ENCODE results near the gene BPI.

The BPI gene

GRCh38 chr20:38307371-38308046, 3.6 kb downstream of the BPI start:
- Histone ChIP-seq H4K91ac (ENCODE audit: low read depth, low read length) (no peak overlapping the region), H3K14ac (ENCODE audit: low read length) (no peak overlapping the region), H3K4me1 (ENCODE audit: control insufficient read depth in 1 of 2, insufficient read depth in 2 of 2, low read length in 2 of 2) (no peaks in the 10 kb centered on the region), H2BK12ac (ENCODE audit: low read length) (no peak overlapping the region), H2AK5ac (ENCODE audit: low read length) (no peak overlapping the region), H3K79me1 (ENCODE audit: low read length) (no peaks in the 10 kb centered on the region), H3K27ac (ENCODE audit: low read depth, low read length) (no peak overlapping the region), H4K8ac (ENCODE audit: low read depth, low read length) (no peak overlapping the region), H2AFZ (ENCODE audit: insufficient read depth, low read length, poor library complexity) (no peak overlapping the region), H3K9ac (ENCODE audit: low read length) (no peak overlapping the region), H3K36me3 (ENCODE audit: control insufficient read depth in 1 of 2, insufficient read depth in 2 of 2, low read length in 2 of 2) (no peaks in the 10 kb centered on the region), H3K79me2 (ENCODE audit: control insufficient read depth, insufficient read depth, low read length, poor library complexity) (no peaks in the 10 kb centered on the region), H4K12ac (ENCODE audit: low read depth, low read length) (no peak overlapping the region), H3K18ac (ENCODE audit: low read length) (no peak overlapping the region), H3K23ac (ENCODE audit: low read length) (no peak overlapping the region), H3K27me3 (ENCODE audit: insufficient read depth, low read length) (no peaks in the 10 kb centered on the region), H2BK120ac (ENCODE audit: insufficient read depth, low read length, poor library complexity) (no peak overlapping the region), H2BK5ac (ENCODE audit: low read depth, low read length, poor library complexity) (no peak overlapping the region), H3K4ac (ENCODE audit: low read depth, low read length) (no peak overlapping the region), H3K4me3 (ENCODE audit: low read depth, low read length) (no peak overlapping the region), H3K9me3 (ENCODE audit: insufficient read depth, low read depth, low read length) (no peaks in the 10 kb centered on the region), H3K4me2 (ENCODE audit: low read length) (no peak overlapping the region)
- DNase-seq = no peak
- WGBS (ENCODE audit: extremely low coverage, insufficient coverage, insufficient read length) = no CpG with 5 or more reads among the region's 8 CpGs

GRCh38 chr20:38308047-38308438, 4.1 kb downstream of the BPI start:
- H3K14ac ChIP-seq (ENCODE audit: low read length) = no peak overlapping the region
- no peak overlapping the region for H3K18ac ChIP-seq (ENCODE audit: low read length)
- no peak overlapping the region for H2BK120ac ChIP-seq (ENCODE audit: insufficient read depth, low read length, poor library complexity)
- H3K4me3 ChIP-seq (ENCODE audit: low read depth, low read length) = no peak overlapping the region
- H4K91ac ChIP-seq (ENCODE audit: low read depth, low read length) = no peak overlapping the region
- no peaks in the 10 kb centered on the region for H3K79me2 ChIP-seq (ENCODE audit: control insufficient read depth, insufficient read depth, low read length, poor library complexity)
- WGBS (ENCODE audit: extremely low coverage, insufficient coverage, insufficient read length) = no CpG with 5 or more reads among the region's 4 CpGs
- H3K27me3 ChIP-seq (ENCODE audit: insufficient read depth, low read length) = no peaks in the 10 kb centered on the region
- no peak overlapping the region for H4K8ac ChIP-seq (ENCODE audit: low read depth, low read length)
- no peaks in the 10 kb centered on the region for H3K4me1 ChIP-seq (ENCODE audit: control insufficient read depth in 1 of 2, insufficient read depth in 2 of 2, low read length in 2 of 2)
- no peak overlapping the region for H3K9ac ChIP-seq (ENCODE audit: low read length)
- H3K36me3 ChIP-seq (ENCODE audit: control insufficient read depth in 1 of 2, insufficient read depth in 2 of 2, low read length in 2 of 2) = no peaks in the 10 kb centered on the region
- no peak overlapping the region for H2AK5ac ChIP-seq (ENCODE audit: low read length)
- no peaks in the 10 kb centered on the region for H3K79me1 ChIP-seq (ENCODE audit: low read length)
- no peaks in the 10 kb centered on the region for H3K9me3 ChIP-seq (ENCODE audit: insufficient read depth, low read depth, low read length)
- no peak overlapping the region for H3K4me2 ChIP-seq (ENCODE audit: low read length)
- H2BK5ac ChIP-seq (ENCODE audit: low read depth, low read length, poor library complexity) = no peak overlapping the region
- no peak overlapping the region for H3K23ac ChIP-seq (ENCODE audit: low read length)
- H2BK12ac ChIP-seq (ENCODE audit: low read length) = no peak overlapping the region
- no peak overlapping the region for H3K4ac ChIP-seq (ENCODE audit: low read depth, low read length)
- H3K27ac ChIP-seq (ENCODE audit: low read depth, low read length) = no peak overlapping the region
- DNase-seq = no peak
- no peak overlapping the region for H2AFZ ChIP-seq (ENCODE audit: insufficient read depth, low read length, poor library complexity)
- H4K12ac ChIP-seq (ENCODE audit: low read depth, low read length) = no peak overlapping the region

GRCh38 chr20:38308447-38308846, 4.5 kb downstream of the BPI start:
- Histone ChIP-seq H4K8ac (ENCODE audit: low read depth, low read length) (no peak overlapping the region), H3K4me1 (ENCODE audit: control insufficient read depth in 1 of 2, insufficient read depth in 2 of 2, low read length in 2 of 2) (no peaks in the 10 kb centered on the region), H2BK12ac (ENCODE audit: low read length) (no peak overlapping the region), H3K79me2 (ENCODE audit: control insufficient read depth, insufficient read depth, low read length, poor library complexity) (no peaks in the 10 kb centered on the region), H3K4me2 (ENCODE audit: low read length) (no peak overlapping the region), H2BK5ac (ENCODE audit: low read depth, low read length, poor library complexity) (no peak overlapping the region), H4K12ac (ENCODE audit: low read depth, low read length) (no peak overlapping the region), H3K23ac (ENCODE audit: low read length) (no peak overlapping the region), H2AK5ac (ENCODE audit: low read length) (no peak overlapping the region), H3K14ac (ENCODE audit: low read length) (no peak overlapping the region), H3K27ac (ENCODE audit: low read depth, low read length) (no peak overlapping the region), H2AFZ (ENCODE audit: insufficient read depth, low read length, poor library complexity) (no peak overlapping the region), H3K4me3 (ENCODE audit: low read depth, low read length) (no peak overlapping the region), H3K9me3 (ENCODE audit: insufficient read depth, low read depth, low read length) (no peaks in the 10 kb centered on the region), H3K9ac (ENCODE audit: low read length) (no peak overlapping the region), H3K79me1 (ENCODE audit: low read length) (no peaks in the 10 kb centered on the region), H3K4ac (ENCODE audit: low read depth, low read length) (no peak overlapping the region), H3K18ac (ENCODE audit: low read length) (no peak overlapping the region), H3K27me3 (ENCODE audit: insufficient read depth, low read length) (no peaks in the 10 kb centered on the region), H4K91ac (ENCODE audit: low read depth, low read length) (no peak overlapping the region), H3K36me3 (ENCODE audit: control insufficient read depth in 1 of 2, insufficient read depth in 2 of 2, low read length in 2 of 2) (no peaks in the 10 kb centered on the region), H2BK120ac (ENCODE audit: insufficient read depth, low read length, poor library complexity) (no peak overlapping the region)
- no peak for DNase-seq
- no CpG with 5 or more reads among the region's 1 CpG for WGBS (ENCODE audit: extremely low coverage, insufficient coverage, insufficient read length)

- H3K79me1 ChIP-seq (ENCODE audit: low read length) = no peaks in the 10 kb centered on the region
- H3K4me1 ChIP-seq (ENCODE audit: control insufficient read depth in 1 of 2, insufficient read depth in 2 of 2, low read length in 2 of 2) = no peaks in the 10 kb centered on the region
- H3K18ac ChIP-seq (ENCODE audit: low read length) = no peak overlapping the region
- no peak overlapping the region for H3K4me2 ChIP-seq (ENCODE audit: low read length)
- no peak overlapping the region for H4K91ac ChIP-seq (ENCODE audit: low read depth, low read length)
- no peak overlapping the region for H3K27ac ChIP-seq (ENCODE audit: low read depth, low read length)
- H2AFZ ChIP-seq (ENCODE audit: insufficient read depth, low read length, poor library complexity) = no peak overlapping the region
- H2BK12ac ChIP-seq (ENCODE audit: low read length) = no peak overlapping the region
- WGBS (ENCODE audit: extremely low coverage, insufficient coverage, insufficient read length) = no CpG with 5 or more reads among the region's 3 CpGs
- no peak overlapping the region for H3K4ac ChIP-seq (ENCODE audit: low read depth, low read length)
- no peaks in the 10 kb centered on the region for H3K36me3 ChIP-seq (ENCODE audit: control insufficient read depth in 1 of 2, insufficient read depth in 2 of 2, low read length in 2 of 2)
- no peak overlapping the region for H2BK5ac ChIP-seq (ENCODE audit: low read depth, low read length, poor library complexity)
- no peak overlapping the region for H2AK5ac ChIP-seq (ENCODE audit: low read length)
- no peak for DNase-seq
- H3K9me3 ChIP-seq (ENCODE audit: insufficient read depth, low read depth, low read length) = no peaks in the 10 kb centered on the region
- no peak overlapping the region for H4K12ac ChIP-seq (ENCODE audit: low read depth, low read length)
- H4K8ac ChIP-seq (ENCODE audit: low read depth, low read length) = no peak overlapping the region
- H2BK120ac ChIP-seq (ENCODE audit: insufficient read depth, low read length, poor library complexity) = no peak overlapping the region
- H3K79me2 ChIP-seq (ENCODE audit: control insufficient read depth, insufficient read depth, low read length, poor library complexity) = no peaks in the 10 kb centered on the region
- no peak overlapping the region for H3K14ac ChIP-seq (ENCODE audit: low read length)
- H3K23ac ChIP-seq (ENCODE audit: low read length) = no peak overlapping the region
- H3K4me3 ChIP-seq (ENCODE audit: low read depth, low read length) = no peak overlapping the region
- H3K27me3 ChIP-seq (ENCODE audit: insufficient read depth, low read length) = no peaks in the 10 kb centered on the region
- no peak overlapping the region for H3K9ac ChIP-seq (ENCODE audit: low read length)
These were observed 7.1 kb downstream of the BPI start for GRCh38 chr20:38311091-38311490.

All from trophoblast cell (in vitro differentiated cells and primary cell).